ENCODE results near the gene PDIA2. TPM values are rescaled to one million over a fixed set of nuclear protein-coding genes. Genes with fewer than 3 reads are reported as not detected.

Gene PDIA2
- total and polyA plus RNA-seq, 4 donors, result 0.03 to 0.09 TPM; not detected in 2

DNA sequence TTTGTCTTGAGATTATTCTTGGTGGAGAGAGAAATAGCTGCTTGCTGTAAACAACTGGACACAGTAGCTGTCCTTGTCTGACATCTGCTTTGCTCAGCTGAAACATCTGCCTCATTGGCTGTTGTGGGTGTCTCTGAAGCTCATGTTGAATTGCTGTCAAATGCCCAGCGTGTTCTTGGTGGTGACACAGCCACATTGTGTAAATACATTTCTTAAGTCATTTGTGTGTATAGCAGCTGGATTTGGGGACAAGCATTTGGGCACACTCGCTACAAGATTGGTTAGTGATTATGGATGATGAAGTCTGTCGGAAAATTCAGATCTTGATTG lies 43.1 kb upstream of the PDIA2 start (continued):
- TF ChIP-seq, protein P1, sequence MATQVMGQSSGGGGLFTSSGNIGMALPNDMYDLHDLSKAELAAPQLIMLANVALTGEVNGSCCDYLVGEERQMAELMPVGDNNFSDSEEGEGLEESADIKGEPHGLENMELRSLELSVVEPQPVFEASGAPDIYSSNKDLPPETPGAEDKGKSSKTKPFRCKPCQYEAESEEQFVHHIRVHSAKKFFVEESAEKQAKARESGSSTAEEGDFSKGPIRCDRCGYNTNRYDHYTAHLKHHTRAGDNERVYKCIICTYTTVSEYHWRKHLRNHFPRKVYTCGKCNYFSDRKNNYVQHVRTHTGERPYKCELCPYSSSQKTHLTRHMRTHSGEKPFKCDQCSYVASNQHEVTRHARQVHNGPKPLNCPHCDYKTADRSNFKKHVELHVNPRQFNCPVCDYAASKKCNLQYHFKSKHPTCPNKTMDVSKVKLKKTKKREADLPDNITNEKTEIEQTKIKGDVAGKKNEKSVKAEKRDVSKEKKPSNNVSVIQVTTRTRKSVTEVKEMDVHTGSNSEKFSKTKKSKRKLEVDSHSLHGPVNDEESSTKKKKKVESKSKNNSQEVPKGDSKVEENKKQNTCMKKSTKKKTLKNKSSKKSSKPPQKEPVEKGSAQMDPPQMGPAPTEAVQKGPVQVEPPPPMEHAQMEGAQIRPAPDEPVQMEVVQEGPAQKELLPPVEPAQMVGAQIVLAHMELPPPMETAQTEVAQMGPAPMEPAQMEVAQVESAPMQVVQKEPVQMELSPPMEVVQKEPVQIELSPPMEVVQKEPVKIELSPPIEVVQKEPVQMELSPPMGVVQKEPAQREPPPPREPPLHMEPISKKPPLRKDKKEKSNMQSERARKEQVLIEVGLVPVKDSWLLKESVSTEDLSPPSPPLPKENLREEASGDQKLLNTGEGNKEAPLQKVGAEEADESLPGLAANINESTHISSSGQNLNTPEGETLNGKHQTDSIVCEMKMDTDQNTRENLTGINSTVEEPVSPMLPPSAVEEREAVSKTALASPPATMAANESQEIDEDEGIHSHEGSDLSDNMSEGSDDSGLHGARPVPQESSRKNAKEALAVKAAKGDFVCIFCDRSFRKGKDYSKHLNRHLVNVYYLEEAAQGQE (IDR thresholded peaks at IDR 0.05), result no peak
- TF ChIP-seq, protein P2, sequence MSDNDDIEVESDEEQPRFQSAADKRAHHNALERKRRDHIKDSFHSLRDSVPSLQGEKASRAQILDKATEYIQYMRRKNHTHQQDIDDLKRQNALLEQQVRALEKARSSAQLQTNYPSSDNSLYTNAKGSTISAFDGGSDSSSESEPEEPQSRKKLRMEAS (IDR thresholded peaks at IDR 0.05), result no peak
- no peak for TF ChIP-seq RXRA (IDR thresholded peaks at IDR 0.05)

DNA sequence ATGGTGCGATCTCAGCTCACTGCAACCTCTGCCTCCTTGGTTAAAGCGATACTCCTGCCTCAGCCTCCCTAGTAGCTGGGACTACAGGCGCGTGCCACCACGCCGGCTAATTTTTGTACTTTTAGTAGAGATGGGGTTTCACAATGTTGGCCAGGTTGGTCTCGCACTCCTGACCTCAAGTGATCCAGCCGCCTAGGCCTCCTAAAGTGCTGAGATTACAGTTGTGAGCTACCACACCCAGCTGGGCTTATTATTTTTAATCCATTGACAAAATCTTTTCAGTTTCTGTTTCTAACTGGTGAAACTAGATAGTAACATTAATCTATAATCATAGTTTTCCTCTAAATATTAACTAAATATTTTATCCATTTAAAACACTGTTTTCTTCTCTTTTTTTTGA lies 42.4 kb upstream of the PDIA2 start:
- H3K27ac ChIP-seq (ENCODE audit: low read depth in 1 of 2, low read length in 2 of 2), result no peak overlapping the region
- H3K4me1 ChIP-seq (ENCODE audit: control insufficient read depth in 4 of 4, insufficient read depth in 4 of 4, low read length in 3 of 4), result peaks cover 0 to 5% (median 2%) of the 10 kb centered on the region in 4 donors
- TF ChIP-seq YY1 (IDR thresholded peaks at IDR 0.05), result no peak
- TF ChIP-seq TAF1 (conservative IDR thresholded peaks at IDR 0.05), result no peak
- no peak for TF ChIP-seq EGR1 (IDR thresholded peaks at IDR 0.05; ENCODE audit: low read depth in 2 of 2)
- TF ChIP-seq SP1 (IDR thresholded peaks at IDR 0.05), result no peak
- TF ChIP-seq, protein P3, sequence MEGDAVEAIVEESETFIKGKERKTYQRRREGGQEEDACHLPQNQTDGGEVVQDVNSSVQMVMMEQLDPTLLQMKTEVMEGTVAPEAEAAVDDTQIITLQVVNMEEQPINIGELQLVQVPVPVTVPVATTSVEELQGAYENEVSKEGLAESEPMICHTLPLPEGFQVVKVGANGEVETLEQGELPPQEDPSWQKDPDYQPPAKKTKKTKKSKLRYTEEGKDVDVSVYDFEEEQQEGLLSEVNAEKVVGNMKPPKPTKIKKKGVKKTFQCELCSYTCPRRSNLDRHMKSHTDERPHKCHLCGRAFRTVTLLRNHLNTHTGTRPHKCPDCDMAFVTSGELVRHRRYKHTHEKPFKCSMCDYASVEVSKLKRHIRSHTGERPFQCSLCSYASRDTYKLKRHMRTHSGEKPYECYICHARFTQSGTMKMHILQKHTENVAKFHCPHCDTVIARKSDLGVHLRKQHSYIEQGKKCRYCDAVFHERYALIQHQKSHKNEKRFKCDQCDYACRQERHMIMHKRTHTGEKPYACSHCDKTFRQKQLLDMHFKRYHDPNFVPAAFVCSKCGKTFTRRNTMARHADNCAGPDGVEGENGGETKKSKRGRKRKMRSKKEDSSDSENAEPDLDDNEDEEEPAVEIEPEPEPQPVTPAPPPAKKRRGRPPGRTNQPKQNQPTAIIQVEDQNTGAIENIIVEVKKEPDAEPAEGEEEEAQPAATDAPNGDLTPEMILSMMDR (IDR thresholded peaks at IDR 0.05; ENCODE audit: low read depth, low read length, missing input control), result no peak
- TF ChIP-seq, protein P4, sequence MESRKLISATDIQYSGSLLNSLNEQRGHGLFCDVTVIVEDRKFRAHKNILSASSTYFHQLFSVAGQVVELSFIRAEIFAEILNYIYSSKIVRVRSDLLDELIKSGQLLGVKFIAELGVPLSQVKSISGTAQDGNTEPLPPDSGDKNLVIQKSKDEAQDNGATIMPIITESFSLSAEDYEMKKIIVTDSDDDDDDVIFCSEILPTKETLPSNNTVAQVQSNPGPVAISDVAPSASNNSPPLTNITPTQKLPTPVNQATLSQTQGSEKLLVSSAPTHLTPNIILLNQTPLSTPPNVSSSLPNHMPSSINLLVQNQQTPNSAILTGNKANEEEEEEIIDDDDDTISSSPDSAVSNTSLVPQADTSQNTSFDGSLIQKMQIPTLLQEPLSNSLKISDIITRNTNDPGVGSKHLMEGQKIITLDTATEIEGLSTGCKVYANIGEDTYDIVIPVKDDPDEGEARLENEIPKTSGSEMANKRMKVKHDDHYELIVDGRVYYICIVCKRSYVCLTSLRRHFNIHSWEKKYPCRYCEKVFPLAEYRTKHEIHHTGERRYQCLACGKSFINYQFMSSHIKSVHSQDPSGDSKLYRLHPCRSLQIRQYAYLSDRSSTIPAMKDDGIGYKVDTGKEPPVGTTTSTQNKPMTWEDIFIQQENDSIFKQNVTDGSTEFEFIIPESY (IDR thresholded peaks at IDR 0.05), result no peak
- H3K4me3 ChIP-seq (ENCODE audit: low read depth in 1 of 3, low read length in 3 of 3), result no peak overlapping the region
- H3K36me3 ChIP-seq (ENCODE audit: control insufficient read depth in 4 of 4, insufficient read depth in 3 of 4, low read depth in 1 of 4, low read length in 3 of 4), result peaks cover 0 to 6% (median 0%) of the 10 kb centered on the region in 4 donors
- 85% methylated on average over 8 of the region's 8 CpGs for WGBS
- DNase-seq (ENCODE audit: low spot score), result no peak
- no peaks in the 10 kb centered on the region for H3K9me3 ChIP-seq (ENCODE audit: control insufficient read depth in 4 of 4, low read length in 3 of 4)
- no peaks in the 10 kb centered on the region for H3K27me3 ChIP-seq (ENCODE audit: control insufficient read depth in 4 of 4, insufficient read depth in 4 of 4, low read length in 3 of 4)
- H3K9ac ChIP-seq (ENCODE audit: low read depth in 1 of 2, low read length in 2 of 2), result no peak overlapping the region

DNA sequence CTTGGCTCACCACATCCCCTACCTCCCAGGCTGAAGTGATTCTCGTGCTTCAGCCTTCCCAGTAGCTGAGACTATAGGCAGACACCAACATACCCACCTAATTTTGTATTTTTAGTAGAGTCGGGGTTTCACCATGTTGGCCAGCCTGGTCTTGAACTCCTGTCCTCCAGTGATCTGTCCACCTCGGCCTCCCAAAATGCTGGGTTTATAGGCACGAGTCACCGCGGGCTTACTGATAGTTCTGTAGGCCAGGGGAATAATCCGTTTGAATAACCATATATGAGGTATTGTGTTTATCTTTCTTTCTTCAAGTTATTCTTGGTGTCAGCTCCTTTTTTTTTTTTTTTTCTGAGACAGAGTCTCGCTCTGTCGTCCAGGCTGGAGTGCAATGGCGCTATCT lies 40.7 kb upstream of the PDIA2 start:
- no peak for DNase-seq (ENCODE audit: low spot score)
- H3K27ac ChIP-seq (ENCODE audit: low read depth in 1 of 2, low read length in 2 of 2), result no peak overlapping the region
- H3K9me3 ChIP-seq (ENCODE audit: control insufficient read depth in 4 of 4, low read length in 3 of 4), result no peaks in the 10 kb centered on the region
- H3K9ac ChIP-seq (ENCODE audit: low read depth in 1 of 2, low read length in 2 of 2), result no peak overlapping the region
- H3K4me3 ChIP-seq (ENCODE audit: low read depth in 1 of 3, low read length in 3 of 3), result no peak overlapping the region
- H3K4me1 ChIP-seq (ENCODE audit: control insufficient read depth in 4 of 4, insufficient read depth in 4 of 4, low read length in 3 of 4), result peaks cover 0 to 2% (median 0%) of the 10 kb centered on the region in 4 donors
- peaks cover 0 to 6% (median 0%) of the 10 kb centered on the region in 4 donors for H3K36me3 ChIP-seq (ENCODE audit: control insufficient read depth in 4 of 4, insufficient read depth in 3 of 4, low read depth in 1 of 4, low read length in 3 of 4)
- WGBS, result 95% methylated on average over 10 of the region's 10 CpGs
- H3K27me3 ChIP-seq (ENCODE audit: control insufficient read depth in 4 of 4, insufficient read depth in 4 of 4, low read length in 3 of 4), result no peaks in the 10 kb centered on the region
- TF ChIP-seq, protein P5, sequence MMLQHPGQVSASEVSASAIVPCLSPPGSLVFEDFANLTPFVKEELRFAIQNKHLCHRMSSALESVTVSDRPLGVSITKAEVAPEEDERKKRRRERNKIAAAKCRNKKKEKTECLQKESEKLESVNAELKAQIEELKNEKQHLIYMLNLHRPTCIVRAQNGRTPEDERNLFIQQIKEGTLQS (IDR thresholded peaks at IDR 0.05), result no peak
- TF ChIP-seq RXRA (IDR thresholded peaks at IDR 0.05), result no peak
- TF ChIP-seq, protein P1 (IDR thresholded peaks at IDR 0.05), result no peak
- no peak for TF ChIP-seq JUND (IDR thresholded peaks at IDR 0.05)
- TF ChIP-seq, protein P4 (IDR thresholded peaks at IDR 0.05), result no peak
- no peak for TF ChIP-seq YY1 (IDR thresholded peaks at IDR 0.05)
- no peak for TF ChIP-seq GABPA (IDR thresholded peaks at IDR 0.05 in 1 of 2, conservative IDR thresholded peaks at IDR 0.05 in 1 of 2)
- no peak for TF ChIP-seq TAF1 (conservative IDR thresholded peaks at IDR 0.05)
- TF ChIP-seq, protein P3 (IDR thresholded peaks at IDR 0.05; ENCODE audit: low read depth, low read length, missing input control), result no peak
